NCI-H524 (cell line): ENCODE data around the gene POMGNT1.
A peak's percentile ranks its signal among the peaks of the same experiment; 100 is the strongest.

Experiments used
- DNase-seq, 2 experiments: peaks; one replicate each; lab custom pipeline; 2025; lab: John Stamatoyannopoulos, UW

Gene POMGNT1

DNA sequence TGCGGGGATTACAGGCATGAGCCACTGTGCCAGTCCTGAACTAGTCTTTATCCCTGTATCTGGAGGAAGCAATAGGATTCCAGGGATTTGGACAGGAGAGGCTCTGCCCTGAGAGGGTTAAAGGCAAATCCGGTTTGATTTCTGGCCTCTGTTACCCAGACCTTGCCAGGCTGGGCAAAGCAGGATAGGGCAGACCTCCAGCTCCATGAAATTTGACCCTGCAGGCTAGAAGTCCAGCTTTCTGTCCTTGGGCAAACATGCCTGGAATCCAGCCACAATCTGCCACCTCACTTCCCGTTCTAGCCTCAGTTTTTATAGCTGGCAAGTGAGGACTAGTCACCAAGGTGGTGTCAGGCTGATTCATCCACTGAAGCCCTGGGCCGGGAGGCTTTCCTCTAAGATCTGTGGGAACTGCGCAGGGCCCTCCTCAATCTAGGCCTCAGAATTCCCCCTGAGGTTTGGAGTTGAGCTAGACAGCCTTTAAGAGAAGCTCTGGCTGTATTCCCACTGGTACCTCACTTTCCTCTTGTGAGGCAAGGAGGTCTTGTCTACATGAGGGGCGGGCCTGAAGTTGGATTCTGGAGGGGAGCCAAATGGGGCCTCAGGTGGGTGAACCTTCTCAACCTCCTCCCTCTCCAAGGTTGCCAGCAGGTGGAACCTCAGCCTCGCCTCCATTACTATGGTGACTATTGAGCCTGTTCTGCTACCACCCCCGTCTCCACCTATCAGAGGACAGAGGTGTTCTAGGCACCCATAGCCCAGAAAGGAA is 15.0 kb downstream of the POMGNT1 start:
- DNase-seq, result no peak

DNA sequence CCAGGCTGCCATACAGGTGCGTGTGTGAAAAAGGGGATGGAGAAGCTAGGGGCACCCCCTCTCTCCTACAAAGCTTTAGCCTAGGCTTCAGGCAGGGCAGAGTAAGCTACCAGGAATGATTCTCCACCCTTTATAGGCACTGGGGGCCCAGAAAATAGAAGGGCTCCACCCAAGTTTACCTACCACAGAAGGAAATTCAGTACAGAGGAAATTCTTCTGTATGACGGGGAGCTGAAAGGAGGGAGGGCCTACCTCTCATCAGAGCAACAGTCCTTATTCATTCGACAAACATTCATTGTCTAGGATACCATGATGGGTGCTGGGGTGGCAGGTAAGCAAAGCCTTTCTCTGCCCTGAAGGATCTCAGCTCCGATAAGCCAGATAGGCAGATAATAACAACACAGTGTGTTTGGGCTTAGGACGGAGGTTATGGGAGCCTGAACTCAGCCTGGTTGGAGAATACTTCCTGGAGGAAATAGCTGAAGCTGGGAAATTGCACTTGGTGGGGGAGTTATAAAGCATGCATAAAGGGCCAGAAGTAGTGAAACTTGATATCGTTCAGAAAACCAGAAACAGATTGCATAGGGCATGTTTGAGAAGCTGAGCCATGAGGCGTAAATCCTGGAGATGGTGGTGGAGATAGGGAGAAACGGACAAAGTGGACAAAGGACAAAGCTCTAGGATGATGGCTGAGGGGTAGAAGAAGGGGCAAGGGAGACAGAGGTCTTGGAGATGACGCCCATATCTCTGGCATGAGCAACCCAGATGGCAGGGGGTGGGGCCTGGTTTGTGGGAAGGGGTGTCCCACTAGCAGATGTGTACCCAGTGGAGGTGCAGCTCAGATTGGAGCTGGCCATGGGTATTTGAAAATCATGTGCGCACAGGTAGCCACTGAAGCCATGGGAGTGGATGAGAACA is 16.6 kb downstream of the POMGNT1 start:
- peak; percentile 25 to 56 for DNase-seq

DNA sequence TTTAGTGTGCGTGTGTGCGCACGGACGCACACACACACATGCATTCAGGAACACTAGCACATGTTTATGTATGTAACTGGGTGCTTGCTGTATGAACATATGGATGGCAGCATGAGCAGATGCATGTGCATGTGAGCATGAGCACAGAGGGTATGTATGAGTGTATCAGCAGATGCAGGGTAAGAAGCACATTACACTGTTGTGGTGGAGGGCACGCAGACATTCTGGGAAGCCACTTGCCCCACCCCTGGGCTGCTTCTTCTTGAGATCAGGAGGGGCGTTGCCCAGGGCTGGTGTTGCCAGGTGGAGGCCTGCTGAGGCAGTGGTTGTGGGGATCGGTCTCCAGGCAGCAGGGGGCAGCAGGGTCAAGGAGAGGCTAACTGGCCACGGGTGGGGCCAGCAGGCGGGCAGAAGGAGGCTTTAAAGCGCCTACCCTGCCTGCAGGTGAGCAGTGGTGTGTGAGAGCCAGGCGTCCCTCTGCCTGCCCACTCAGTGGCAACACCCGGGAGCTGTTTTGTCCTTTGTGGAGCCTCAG is 18.1 kb downstream of the POMGNT1 start:
- DNase-seq, result peak; percentile 40 to 87

DNA sequence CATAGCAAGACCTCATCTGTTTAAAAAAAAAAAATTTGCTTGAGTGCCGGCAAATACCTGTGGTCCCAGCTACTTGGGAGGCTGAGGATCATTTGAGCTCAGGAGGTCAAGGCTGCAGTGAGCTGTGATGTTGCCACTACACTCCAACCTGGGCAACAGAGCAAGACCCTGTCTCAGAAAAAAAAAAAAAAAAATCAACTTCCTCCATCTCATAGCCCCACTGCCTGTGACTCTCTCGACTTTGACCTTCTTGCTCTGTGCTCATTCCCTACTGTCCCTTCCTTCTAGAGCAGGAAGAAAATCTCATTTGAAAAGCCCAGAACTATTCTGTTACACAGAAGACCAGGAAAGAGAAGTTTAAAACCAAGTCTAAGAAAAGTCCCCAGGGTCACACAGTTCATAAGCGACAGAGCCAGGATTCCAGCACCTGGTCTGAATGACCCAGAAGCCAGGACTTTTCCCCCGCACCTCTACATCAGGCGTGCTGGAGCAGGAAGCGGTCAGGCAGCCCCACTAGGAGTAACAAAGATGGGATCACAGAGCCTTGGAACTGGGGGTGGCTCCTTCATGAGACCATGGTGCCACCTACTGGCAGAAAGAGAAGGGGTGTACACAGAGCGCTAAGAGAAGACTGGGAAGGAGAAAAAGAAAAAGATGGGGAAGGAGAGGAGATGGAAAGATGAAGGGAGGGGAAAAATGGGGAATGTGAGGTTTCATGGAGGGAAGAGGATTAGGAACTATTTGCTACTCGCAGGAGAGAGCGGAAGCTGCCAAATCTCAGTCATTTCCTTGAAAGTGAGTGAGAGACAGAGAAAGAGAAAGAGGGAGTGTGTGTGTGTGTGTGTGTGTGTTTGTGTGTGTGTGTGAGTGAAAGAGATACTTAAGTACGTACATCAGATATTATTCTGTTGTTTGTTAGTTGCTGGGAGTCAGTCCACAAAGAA is 18.8 kb downstream of the POMGNT1 start:
- peak; percentile 80 to 85 for DNase-seq

DNA sequence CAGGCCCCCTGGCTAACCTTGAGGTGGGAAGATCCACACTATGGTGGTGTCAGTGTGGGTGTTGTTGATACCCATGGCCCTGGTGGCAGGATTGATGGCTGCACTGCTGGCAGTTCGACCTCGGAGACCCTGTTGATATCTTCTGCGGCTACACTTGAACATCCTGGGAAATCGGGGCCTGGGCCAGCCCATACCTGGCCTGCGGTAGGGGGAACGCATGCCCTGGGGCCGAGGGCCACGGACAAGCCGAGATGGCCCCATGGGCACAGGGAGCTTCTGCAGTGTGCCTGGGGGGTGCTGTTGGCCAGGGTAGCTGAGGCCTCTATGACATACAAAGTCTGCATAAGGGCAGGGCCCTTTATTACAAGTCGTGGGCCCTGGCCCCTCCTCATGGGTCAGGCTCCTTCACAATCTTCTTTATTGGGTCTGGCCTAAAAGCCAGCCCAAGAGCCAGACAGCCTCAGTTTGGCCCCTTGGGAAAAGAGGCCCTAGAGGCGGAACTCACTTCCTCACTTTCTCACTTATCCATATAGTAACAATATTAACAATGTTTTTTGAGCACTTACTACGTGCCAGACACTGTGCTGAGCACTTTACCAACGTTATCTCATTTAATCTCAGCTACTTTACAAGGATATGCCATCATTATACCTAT is 21.9 kb downstream of the POMGNT1 start, which contains the start of gene P3R3URF:
P3R3URF (minus strand) TSS at position 278 of the 655 bp plus-strand sequence; CDS start at position 261, 17 bp downstream.
- DNase-seq, result no peak

DNA sequence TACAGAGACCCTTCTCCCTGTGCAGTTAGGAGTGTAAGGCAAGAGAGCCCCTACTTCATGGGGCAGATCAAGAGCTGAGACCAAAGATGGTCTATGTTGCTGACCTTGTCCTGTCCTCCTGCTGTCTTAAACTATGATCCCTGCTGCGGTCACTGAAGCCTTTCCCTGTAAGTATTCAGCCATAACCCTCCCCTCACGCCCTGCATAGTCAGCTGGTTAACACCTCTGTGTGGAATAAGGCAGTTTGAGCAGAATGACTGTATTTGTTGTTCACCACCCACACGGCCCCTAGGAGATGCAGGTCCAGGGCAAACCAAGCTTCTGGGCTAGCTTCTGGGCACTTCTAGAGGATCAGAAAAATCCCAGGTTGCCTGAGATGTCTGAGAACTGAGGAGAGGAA is 23.0 kb downstream of the POMGNT1 start:
- DNase-seq, result no peak

DNA sequence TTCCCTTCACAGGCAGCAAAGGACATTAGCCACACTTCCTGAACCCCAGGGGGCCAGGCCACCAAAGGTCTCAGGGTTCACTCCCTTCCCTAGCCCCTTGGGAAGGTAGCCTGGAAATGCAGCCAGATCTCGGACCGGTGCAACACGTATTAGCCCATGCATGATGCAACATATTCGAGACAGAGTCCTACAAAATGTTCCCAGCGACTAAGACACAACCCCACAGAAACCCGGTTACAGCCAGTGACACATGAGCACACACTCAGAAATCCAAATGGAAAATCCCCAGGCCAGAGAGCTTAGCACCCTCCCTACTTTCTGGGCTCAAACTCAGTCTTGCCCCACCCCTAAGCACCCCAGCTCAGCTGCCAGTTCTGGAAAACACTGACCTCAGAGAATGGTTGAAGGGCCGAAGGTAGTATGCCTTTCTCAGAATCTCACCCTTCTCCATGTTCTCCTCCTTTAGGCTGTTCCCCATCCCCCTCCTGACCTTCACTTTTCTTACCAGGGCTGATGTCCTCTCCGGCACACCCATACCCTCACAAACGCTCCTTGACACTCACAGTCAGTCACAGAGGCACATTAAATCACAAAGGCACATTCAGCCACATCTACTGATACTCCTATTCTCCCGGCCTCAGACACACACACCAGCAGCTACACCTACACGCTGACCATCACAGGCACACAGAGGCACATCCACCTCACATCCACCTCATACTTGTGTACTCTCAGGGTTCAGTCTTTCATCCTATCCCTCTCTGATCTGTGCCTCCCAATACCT is 23.6 kb downstream of the POMGNT1 start, which contains the start of gene TSPAN1:
TSPAN1 (plus strand) TSS at position 640 of the 784 bp plus-strand sequence. CDS start 6,021 bp downstream, outside the sequence.
- DNase-seq, result no peak

DNA sequence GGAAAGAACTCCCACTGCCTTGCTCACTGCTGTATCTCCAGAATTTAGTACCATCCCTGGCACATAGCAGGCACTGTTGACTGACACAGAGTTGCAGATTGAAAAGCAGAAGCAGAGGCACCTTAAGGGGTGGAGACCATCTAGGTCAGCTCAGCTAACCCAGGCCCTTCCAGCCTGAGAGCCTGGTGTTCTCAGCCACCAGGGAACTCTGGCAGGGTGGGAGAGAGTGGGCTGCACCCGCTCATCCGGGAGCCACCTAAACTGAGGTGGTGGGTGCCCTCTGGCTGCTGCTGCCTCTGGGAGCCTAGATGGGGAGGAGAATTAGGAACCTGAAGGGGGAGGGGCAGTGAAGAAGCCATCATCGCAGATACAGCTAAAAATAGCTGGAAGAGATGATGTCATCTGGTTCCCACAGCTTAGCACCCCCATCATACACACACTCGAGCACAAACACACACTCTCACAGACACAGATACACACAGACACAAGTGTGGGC is 24.8 kb downstream of the POMGNT1 start:
- peak in 1 of 2 experiments; percentile 14 for DNase-seq

DNA sequence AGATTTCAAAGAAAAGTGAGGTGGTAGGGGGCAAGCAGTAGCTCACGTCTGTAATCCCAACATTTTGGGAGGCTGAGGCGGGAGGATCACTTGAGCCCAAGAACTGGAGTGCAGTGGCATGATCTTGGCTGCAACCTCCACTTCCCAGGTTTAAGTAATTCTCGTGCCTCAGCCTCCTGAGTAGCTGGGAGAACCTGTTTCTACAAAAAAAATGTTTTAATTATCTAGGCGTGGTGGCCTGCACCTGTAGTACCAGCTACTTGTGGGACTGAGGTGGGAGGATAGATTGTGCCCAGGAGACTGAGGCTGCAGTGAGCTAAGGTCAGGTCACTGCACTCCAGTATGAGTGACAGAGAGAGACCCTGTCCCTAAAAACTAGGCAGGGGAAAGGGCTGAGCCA is 25.9 kb downstream of the POMGNT1 start:
- DNase-seq, result no peak

DNA sequence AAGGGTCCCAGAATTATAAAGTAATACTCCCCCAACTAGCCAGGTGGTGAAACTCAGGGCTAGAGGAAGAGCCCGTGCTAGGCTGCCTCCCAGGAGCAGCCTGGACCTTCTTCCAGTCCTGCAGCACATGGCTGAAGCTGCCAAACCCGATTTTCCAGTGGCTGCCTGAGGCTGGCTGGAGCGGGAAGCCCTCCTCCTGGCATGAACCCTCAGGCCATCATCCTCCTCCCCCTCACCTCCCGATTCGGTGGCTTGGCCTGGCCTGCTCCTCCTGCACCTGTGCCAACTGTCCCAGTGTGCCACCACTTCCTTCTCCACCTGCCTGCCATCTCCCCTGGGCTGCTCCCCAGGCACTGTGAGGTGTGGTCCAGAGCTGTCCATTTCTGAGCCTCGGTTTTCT is 26.4 kb downstream of the POMGNT1 start:
- DNase-seq, result no peak

DNA sequence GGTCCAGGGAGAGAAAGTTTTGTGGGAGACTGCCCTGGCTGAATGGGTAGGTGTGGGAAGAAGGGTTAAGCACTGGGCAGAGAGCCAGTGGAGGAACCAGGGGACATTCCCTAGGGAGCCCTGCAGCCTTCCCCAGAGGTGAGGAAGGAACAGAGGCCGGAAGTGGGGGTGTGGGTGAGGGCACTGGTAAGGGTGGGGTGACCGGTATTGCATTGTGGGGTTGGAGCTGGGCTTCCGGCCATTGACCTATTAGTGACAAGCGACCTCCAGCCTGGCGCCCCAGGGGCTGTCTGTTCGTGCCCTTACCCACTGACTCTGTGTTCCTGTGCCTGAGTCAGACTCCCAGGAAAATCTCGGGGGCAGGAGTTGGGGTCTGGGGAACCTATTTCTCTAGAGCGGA is 26.9 kb downstream of the POMGNT1 start:
- DNase-seq, result no peak

DNA sequence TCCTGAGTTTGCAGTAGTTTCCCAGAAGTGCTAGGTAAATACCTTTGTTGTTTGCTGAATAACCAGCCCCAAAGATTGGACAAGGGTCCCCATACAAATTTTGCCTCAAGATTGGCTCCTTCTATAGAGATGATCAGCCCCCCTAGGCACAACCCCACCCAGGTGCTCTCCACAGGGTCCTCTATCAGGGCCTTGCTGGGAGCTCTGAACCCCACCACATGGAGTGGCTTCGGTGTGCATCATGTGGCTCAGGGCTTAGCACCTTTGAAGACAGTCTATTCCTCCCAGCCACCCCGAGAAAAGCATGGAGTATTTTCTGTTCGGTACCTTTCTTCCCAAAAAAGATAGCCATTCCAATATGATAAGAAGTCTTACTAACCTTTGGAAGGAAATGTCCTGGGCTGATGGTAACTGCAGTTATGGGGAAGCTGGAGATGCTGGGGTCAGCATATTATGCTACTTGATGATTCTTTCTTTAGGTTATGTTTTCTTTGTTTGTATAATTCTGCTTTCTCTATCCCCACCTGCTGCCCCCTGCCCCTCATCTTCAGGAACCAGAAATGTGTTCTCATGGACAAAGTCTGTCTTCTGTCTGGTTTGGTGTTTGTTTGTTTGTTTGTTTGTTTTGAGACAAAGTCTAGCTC is 28.3 kb downstream of the POMGNT1 start:
- no peak for DNase-seq

DNA sequence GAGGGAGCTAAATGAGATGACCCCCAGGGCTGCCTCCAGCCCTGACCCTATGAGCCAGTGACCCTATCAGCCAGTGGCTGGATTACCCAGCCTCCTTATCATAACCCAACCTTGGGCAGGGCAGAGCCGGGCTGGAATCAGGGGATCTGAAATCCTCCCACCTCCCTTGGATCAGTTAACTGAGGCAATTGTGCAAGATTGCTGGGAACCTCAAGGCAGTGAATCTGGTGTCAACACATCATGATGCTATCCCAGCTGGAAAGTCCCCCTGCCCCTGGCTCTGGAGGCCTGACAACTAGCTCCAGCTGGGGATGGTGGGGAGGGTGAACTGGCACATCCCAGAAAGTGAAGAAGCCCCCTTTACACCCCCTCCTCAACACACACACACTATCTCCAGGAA is 29.8 kb downstream of the POMGNT1 start:
- DNase-seq, result no peak

DNA sequence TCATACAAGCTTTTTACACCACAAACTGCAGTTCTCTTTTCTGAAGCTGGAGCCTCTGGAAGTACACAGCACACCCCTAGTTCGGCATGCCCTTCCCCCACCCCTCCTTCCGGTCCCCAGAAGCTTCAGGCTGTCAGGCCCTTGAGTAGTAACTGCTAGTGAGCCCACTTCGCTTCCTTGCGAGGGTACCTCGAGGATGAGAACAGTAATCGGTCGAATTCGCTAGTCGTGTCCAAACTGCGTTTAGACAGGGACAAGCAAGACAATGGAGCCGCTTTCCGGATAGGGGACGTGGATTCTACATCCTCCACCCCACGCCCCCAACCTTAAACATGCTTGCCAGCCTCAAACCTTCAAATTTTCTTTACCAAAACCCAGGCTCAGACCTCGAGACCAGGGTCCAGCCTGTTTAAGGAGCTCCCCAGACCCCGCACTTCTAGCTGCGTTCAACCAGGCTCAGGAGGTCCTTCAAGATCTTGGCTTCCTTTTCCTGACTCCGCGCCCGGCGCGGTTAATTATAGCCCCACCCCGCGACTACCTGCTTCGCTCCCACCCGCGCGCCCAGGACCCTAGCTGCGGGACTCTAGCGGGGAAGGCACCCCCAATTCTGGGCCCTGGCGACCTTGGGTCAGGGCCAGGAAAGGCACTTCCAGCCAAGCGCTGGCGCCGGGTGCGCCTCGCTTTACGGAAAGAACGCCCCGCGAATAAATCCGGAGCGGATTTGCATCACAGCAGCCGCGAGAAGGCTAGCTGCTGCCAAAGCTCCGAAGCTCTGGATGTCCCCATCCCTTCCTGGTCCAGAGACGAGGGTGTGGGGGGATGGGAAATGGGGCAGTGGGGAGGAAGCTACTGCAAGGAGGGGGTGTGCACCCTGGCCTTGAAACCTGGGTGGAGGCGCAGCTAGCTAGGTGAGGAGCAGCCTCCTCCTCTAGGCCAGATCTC is 31.4 kb downstream of the POMGNT1 start:
- peak in 1 of 2 experiments; percentile 22 for DNase-seq

DNA sequence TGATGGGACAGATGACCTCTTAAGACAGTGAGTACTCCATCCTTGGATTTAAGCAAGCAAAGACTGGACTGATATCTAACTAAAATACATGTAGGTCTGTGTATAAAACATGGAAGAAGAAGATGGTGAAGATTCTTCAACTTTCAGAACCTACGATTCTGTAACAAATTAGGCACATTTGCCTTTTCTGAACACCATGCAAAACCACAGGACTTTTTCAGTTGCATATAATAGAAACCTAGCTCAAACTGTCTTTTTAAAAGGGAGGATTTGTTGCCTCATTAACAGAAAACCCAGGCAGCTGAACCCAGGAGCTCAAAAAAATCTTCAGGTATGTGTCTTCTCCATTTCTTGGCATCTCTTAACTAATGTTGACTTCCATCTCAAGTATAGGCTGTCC is 38.0 kb downstream of the POMGNT1 start:
- DNase-seq, result no peak

DNA sequence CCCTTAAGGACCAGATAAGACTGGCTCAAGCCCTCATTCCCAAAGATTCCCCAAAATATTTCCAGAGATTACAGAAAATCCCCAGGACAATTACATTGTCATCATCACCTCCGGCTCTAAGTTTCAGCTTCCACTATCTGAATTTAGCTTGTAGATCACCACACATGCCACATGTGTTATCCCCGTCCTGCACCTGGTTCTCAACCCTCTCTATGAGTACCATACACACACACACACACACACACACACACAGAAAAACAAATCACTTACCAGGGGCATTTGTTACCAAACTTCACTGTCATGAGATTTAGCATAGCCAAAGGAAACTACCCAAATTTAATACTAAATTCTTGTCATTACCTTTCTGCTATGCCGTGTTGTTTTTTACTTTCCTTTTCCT is 38.7 kb downstream of the POMGNT1 start:
- DNase-seq, result no peak

DNA sequence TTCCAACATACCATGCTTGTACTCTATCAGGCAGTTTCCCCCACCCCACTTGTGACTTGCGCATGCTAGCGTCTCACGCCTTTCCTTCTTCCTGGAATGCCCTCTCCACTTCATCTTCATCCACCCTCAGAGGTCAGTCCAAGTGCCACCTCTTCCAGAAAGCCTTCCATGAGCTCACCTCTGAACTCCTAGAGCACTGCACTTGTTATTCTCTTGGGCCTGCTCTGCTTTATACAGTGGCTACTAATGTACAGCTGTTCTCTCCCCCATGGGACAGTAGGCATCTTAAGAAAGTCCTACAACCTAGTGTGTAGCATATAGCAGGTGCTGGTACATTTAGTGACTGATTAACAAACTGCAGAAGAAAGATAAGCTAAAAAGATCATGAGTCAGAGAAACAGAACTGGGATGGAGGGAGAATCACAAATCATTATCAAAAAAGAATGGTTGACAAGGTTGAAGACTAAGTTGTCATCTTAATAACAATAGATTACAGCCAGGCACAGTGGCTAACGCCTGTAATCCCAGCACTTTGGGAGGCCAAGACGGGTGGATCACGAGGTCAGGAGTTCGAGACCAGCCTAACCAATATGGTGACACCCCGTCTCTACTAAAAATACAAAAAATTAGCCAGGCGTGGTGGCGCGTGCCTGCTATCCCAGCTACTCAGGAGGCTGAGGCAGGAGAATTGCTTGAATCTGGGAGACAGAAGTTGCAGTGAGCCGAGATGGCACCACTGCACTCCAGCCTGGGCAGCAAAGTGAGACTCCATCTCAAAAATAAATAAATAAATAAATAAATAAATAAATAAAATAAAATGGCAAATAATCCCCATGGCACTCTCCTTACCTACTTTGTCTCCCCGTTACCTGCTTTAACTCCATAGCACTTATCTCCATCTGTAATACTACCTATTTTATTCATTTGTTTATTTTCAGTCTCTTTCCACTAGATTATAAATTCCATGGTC is 39.6 kb downstream of the POMGNT1 start:
- no peak for DNase-seq
